ENCODE data around the gene CWC25. TPM values are rescaled to one million over a fixed set of nuclear protein-coding genes. Genes with fewer than 3 reads are reported as not detected.

CWC25 gene
- polyA plus RNA-seq, 1 donor (not counting 4 experiments of a cell fraction or from before 2014, with no cell fraction given) = 14.9 TPM

- H3K27ac ChIP-seq (ENCODE audit: control insufficient read depth, insufficient read depth, low read length) = peak overlapping the region; percentile 20
- H3K4me3 ChIP-seq (ENCODE audit: control insufficient read depth in 2 of 3, extremely low read depth in 1 of 3, insufficient read depth in 2 of 3, low read depth in 1 of 3, low read length in 3 of 3) = no peak overlapping the region
- H3K36me3 ChIP-seq (ENCODE audit: control insufficient read depth in 2 of 2, extremely low read depth in 1 of 2, insufficient read depth in 2 of 2, low read length in 2 of 2) = peaks cover 13 to 16% of the 10 kb centered on the region in 2 experiments
- no peaks in the 10 kb centered on the region for H3K9me1 ChIP-seq (ENCODE audit: control insufficient read depth, extremely low read depth, insufficient read depth, low read length)
- no peak for TF ChIP-seq EZH2 (IDR thresholded peaks at IDR 0.05; ENCODE audit: low read length)
- TF ChIP-seq, protein P1, sequence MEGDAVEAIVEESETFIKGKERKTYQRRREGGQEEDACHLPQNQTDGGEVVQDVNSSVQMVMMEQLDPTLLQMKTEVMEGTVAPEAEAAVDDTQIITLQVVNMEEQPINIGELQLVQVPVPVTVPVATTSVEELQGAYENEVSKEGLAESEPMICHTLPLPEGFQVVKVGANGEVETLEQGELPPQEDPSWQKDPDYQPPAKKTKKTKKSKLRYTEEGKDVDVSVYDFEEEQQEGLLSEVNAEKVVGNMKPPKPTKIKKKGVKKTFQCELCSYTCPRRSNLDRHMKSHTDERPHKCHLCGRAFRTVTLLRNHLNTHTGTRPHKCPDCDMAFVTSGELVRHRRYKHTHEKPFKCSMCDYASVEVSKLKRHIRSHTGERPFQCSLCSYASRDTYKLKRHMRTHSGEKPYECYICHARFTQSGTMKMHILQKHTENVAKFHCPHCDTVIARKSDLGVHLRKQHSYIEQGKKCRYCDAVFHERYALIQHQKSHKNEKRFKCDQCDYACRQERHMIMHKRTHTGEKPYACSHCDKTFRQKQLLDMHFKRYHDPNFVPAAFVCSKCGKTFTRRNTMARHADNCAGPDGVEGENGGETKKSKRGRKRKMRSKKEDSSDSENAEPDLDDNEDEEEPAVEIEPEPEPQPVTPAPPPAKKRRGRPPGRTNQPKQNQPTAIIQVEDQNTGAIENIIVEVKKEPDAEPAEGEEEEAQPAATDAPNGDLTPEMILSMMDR (optimal IDR thresholded peaks at IDR 0.05 in 1 of 3, IDR thresholded peaks at IDR 0.05 in 1 of 3, conservative IDR thresholded peaks at IDR 0.05 in 1 of 3; ENCODE audit: extremely low read depth in 1 of 3, insufficient read depth in 2 of 3, low read length in 3 of 3) = no peak
- dilution Hi-C loops (cut with MboI; ENCODE audit: extremely low pct_ligation_motif_present, low sequenced_read_pairs) = no loop called here
- no peak overlapping the region for H2AFZ ChIP-seq (ENCODE audit: control insufficient read depth, low read length)
- no peak overlapping the region for H3K9ac ChIP-seq (ENCODE audit: control insufficient read depth, extremely low read depth, insufficient read depth, low read length)
- H3K9me3 ChIP-seq (ENCODE audit: control insufficient read depth, low read depth, low read length) = no peaks in the 10 kb centered on the region
- no peak overlapping the region for H3K4me2 ChIP-seq (ENCODE audit: control insufficient read depth, extremely low read depth, insufficient read depth, low read depth, low read length)
- no peaks in the 10 kb centered on the region for H3K79me2 ChIP-seq (ENCODE audit: control insufficient read depth, insufficient read depth, low read length)
- FAIRE-seq (no peak), DNase-seq (ENCODE audit: low read depth, low spot score) (no peak)
- H3K27me3 ChIP-seq (ENCODE audit: control insufficient read depth, extremely low read depth, insufficient read depth, low read length) = no peaks in the 10 kb centered on the region
- H4K20me1 ChIP-seq (ENCODE audit: control insufficient read depth, extremely low read depth, insufficient read depth, low read length) = peaks cover 2% of the 10 kb centered on the region
- H3K4me1 ChIP-seq (ENCODE audit: control insufficient read depth, extremely low read depth, insufficient read depth, low read length) = no peaks in the 10 kb centered on the region
Measured at GRCh38 chr17:38844261-38844757, 19.2 kb upstream of the CWC25 start.

- TF ChIP-seq, protein P1 (optimal IDR thresholded peaks at IDR 0.05 in 1 of 3, IDR thresholded peaks at IDR 0.05 in 1 of 3, conservative IDR thresholded peaks at IDR 0.05 in 1 of 3; ENCODE audit: extremely low read depth in 1 of 3, insufficient read depth in 2 of 3, low read length in 3 of 3) = no peak
- TF ChIP-seq EZH2 (IDR thresholded peaks at IDR 0.05; ENCODE audit: low read length) = no peak
- dilution Hi-C loops (cut with MboI; ENCODE audit: extremely low pct_ligation_motif_present, low sequenced_read_pairs) = no loop called here
- peak overlapping the region; percentile 98 to 100 (median 99) for H3K4me3 ChIP-seq (ENCODE audit: control insufficient read depth in 2 of 3, extremely low read depth in 1 of 3, insufficient read depth in 2 of 3, low read depth in 1 of 3, low read length in 3 of 3)
- peak overlapping the region; percentile 96 for H3K9ac ChIP-seq (ENCODE audit: control insufficient read depth, extremely low read depth, insufficient read depth, low read length)
- peaks cover 0 to 3% of the 10 kb centered on the region in 2 experiments for H3K36me3 ChIP-seq (ENCODE audit: control insufficient read depth in 2 of 2, extremely low read depth in 1 of 2, insufficient read depth in 2 of 2, low read length in 2 of 2)
- no peaks in the 10 kb centered on the region for H3K9me1 ChIP-seq (ENCODE audit: control insufficient read depth, extremely low read depth, insufficient read depth, low read length)
- H3K9me3 ChIP-seq (ENCODE audit: control insufficient read depth, low read depth, low read length) = no peaks in the 10 kb centered on the region
- H3K79me2 ChIP-seq (ENCODE audit: control insufficient read depth, insufficient read depth, low read length) = peaks cover 39% of the 10 kb centered on the region
- no peaks in the 10 kb centered on the region for H4K20me1 ChIP-seq (ENCODE audit: control insufficient read depth, extremely low read depth, insufficient read depth, low read length)
- peak overlapping the region; percentile 90 for H3K4me2 ChIP-seq (ENCODE audit: control insufficient read depth, extremely low read depth, insufficient read depth, low read depth, low read length)
- no peak for DNase-seq (ENCODE audit: low read depth, low spot score)
- FAIRE-seq = no peak
- peak overlapping the region; percentile 99 for H3K27ac ChIP-seq (ENCODE audit: control insufficient read depth, insufficient read depth, low read length)
- peaks cover 14% of the 10 kb centered on the region for H3K4me1 ChIP-seq (ENCODE audit: control insufficient read depth, extremely low read depth, insufficient read depth, low read length)
- peak overlapping the region; percentile 92 for H2AFZ ChIP-seq (ENCODE audit: control insufficient read depth, low read length)
- no peaks in the 10 kb centered on the region for H3K27me3 ChIP-seq (ENCODE audit: control insufficient read depth, extremely low read depth, insufficient read depth, low read length)
Measured at GRCh38 chr17:38825762-38826247, 684 bp upstream of the CWC25 start.
